ENCODE data around the gene MOB1B.

Gene MOB1B

DNA sequence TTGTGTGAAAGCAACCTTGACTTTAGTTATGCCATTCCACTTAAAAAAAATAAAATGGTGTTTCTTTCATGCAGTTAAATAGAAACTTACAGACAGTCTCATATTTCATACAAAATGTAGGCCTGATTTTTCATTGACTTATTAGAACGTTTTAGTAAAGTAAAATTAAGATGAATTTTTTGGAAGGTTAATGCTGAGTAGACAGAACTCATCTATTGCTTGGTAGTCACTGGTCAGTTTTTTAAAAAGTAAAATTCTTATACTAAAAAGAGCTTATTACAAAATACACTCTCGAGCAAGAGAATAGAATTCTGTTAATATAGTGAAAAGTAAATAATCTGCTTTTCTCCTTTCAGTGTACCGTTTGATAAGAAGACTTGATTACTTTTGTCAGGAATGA lies 21.4 kb upstream of the MOB1B start:
- TF ChIP-seq CREB1 (IDR thresholded peaks at IDR 0.05; ENCODE audit: low read depth) (no peak), CEBPB (IDR thresholded peaks at IDR 0.05) (no peak)

DNA sequence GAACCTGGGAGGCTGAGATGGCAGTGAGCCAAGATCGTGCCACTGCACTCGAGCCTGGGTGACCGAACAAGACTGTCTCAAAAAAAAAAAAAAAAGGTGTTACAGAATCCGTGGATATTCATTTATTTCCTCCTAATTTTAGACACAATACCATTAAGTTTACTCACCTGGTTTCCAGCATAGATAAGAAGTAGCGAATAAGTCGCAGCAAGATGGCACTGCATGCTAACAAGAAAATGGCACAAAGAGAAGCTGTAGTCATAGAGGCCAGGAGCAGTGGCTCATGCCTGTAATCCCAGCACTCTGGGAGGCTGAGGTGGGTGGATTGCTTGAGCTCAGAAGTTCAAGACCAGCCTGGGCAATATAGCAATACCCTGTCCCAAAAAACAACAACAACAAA lies 17.0 kb upstream of the MOB1B start:
- no peak for TF ChIP-seq YY1 (IDR thresholded peaks at IDR 0.05; ENCODE audit: low read depth)
- TF ChIP-seq, protein P1, sequence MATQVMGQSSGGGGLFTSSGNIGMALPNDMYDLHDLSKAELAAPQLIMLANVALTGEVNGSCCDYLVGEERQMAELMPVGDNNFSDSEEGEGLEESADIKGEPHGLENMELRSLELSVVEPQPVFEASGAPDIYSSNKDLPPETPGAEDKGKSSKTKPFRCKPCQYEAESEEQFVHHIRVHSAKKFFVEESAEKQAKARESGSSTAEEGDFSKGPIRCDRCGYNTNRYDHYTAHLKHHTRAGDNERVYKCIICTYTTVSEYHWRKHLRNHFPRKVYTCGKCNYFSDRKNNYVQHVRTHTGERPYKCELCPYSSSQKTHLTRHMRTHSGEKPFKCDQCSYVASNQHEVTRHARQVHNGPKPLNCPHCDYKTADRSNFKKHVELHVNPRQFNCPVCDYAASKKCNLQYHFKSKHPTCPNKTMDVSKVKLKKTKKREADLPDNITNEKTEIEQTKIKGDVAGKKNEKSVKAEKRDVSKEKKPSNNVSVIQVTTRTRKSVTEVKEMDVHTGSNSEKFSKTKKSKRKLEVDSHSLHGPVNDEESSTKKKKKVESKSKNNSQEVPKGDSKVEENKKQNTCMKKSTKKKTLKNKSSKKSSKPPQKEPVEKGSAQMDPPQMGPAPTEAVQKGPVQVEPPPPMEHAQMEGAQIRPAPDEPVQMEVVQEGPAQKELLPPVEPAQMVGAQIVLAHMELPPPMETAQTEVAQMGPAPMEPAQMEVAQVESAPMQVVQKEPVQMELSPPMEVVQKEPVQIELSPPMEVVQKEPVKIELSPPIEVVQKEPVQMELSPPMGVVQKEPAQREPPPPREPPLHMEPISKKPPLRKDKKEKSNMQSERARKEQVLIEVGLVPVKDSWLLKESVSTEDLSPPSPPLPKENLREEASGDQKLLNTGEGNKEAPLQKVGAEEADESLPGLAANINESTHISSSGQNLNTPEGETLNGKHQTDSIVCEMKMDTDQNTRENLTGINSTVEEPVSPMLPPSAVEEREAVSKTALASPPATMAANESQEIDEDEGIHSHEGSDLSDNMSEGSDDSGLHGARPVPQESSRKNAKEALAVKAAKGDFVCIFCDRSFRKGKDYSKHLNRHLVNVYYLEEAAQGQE (IDR thresholded peaks at IDR 0.05; ENCODE audit: low read depth), result no peak
- no peak for TF ChIP-seq FOXM1 (IDR thresholded peaks at IDR 0.05; ENCODE audit: borderline replicate concordance, low read depth)
- TF ChIP-seq, protein P2, sequence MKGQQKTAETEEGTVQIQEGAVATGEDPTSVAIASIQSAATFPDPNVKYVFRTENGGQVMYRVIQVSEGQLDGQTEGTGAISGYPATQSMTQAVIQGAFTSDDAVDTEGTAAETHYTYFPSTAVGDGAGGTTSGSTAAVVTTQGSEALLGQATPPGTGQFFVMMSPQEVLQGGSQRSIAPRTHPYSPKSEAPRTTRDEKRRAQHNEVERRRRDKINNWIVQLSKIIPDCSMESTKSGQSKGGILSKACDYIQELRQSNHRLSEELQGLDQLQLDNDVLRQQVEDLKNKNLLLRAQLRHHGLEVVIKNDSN (IDR thresholded peaks at IDR 0.05), result no peak
- no peak for TF ChIP-seq CREB1 (IDR thresholded peaks at IDR 0.05; ENCODE audit: low read depth)
- TF ChIP-seq EP300 (IDR thresholded peaks at IDR 0.05; ENCODE audit: borderline replicate concordance), result no peak
- TF ChIP-seq CEBPB (IDR thresholded peaks at IDR 0.05), result no peak

DNA sequence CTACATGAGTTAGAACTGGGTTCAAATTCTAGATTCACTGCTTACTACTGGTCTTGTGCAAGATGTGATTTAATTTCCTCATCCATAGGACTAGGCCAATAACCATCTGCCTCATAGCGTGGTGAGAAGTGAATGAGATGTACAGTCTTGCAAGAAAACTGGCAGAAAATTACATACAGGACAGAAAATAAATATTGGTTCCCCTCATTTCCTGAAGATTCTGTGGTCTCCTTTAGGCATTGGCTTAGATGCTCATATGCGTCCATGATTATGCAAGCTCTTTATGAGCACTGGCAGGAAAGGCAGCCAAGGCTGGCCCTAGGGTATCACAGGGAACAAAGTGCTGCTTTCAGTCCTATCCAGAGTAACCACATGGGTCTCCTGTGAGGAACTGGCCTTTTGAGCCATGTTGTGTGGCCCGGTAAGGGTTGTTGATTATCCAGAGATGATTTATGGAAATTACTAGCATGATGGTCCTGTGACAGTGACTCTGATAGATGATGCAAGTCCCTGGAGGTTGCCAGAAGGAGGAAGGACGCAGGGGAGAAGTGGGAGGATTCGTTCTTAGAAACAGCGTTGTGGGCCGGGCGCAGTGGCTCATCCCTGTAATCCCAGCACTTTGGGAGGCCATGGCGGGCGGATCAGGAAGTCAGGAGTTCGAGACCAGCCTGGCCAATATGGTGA lies 9.9 kb upstream of the MOB1B start:
- TF ChIP-seq TCF12 (IDR thresholded peaks at IDR 0.05; ENCODE audit: low read depth) (no peak), CREB1 (IDR thresholded peaks at IDR 0.05; ENCODE audit: low read depth) (no peak), NFIC (IDR thresholded peaks at IDR 0.05) (no peak), CEBPB (IDR thresholded peaks at IDR 0.05) (no peak), EP300 (IDR thresholded peaks at IDR 0.05; ENCODE audit: borderline replicate concordance) (no peak), ZBTB7A (IDR thresholded peaks at IDR 0.05; ENCODE audit: low read depth) (no peak), TEAD4 (IDR thresholded peaks at IDR 0.05) (no peak), YY1 (IDR thresholded peaks at IDR 0.05; ENCODE audit: low read depth) (no peak), FOXM1 (IDR thresholded peaks at IDR 0.05; ENCODE audit: borderline replicate concordance, low read depth) (no peak), RAD21 (IDR thresholded peaks at IDR 0.05; ENCODE audit: low read depth) (no peak), EGR1 (IDR thresholded peaks at IDR 0.05) (no peak), TAF1 (IDR thresholded peaks at IDR 0.05; ENCODE audit: low read depth) (no peak)
- TF ChIP-seq, protein P3, sequence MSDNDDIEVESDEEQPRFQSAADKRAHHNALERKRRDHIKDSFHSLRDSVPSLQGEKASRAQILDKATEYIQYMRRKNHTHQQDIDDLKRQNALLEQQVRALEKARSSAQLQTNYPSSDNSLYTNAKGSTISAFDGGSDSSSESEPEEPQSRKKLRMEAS (IDR thresholded peaks at IDR 0.05), result no peak
- TF ChIP-seq, protein P2 (IDR thresholded peaks at IDR 0.05), result no peak
- TF ChIP-seq, protein P1 (IDR thresholded peaks at IDR 0.05; ENCODE audit: low read depth), result no peak

DNA sequence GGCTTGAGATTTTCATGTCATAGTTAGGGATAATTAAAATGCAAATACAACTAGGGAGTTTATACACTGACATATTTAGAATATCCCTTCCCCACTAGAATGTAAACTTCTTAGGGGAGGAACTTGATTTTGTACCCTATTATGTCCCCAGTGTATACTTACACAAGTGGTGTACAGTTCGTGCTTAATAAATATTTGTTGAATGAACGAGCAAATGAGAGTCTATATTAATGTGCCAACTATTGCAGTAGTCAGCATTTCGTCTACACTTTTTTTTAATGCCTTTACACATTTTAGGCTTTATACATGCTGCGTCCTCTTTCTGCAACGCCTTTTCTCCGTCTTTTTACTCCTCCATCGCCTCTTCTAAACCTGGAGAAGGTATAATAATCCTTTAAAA lies 8.4 kb upstream of the MOB1B start:
- TF ChIP-seq ZBTB7A (IDR thresholded peaks at IDR 0.05; ENCODE audit: low read depth), result no peak
- TF ChIP-seq TEAD4 (IDR thresholded peaks at IDR 0.05), result no peak
- TF ChIP-seq EGR1 (IDR thresholded peaks at IDR 0.05), result no peak
- TF ChIP-seq, protein P3 (IDR thresholded peaks at IDR 0.05), result no peak
- TF ChIP-seq NFIC (IDR thresholded peaks at IDR 0.05), result no peak
- no peak for TF ChIP-seq TCF12 (IDR thresholded peaks at IDR 0.05; ENCODE audit: low read depth)
- no peak for TF ChIP-seq RAD21 (IDR thresholded peaks at IDR 0.05; ENCODE audit: low read depth)
- TF ChIP-seq CEBPB (IDR thresholded peaks at IDR 0.05), result no peak
- TF ChIP-seq, protein P1 (IDR thresholded peaks at IDR 0.05; ENCODE audit: low read depth), result no peak
- TF ChIP-seq TAF1 (IDR thresholded peaks at IDR 0.05; ENCODE audit: low read depth), result no peak
- TF ChIP-seq EP300 (IDR thresholded peaks at IDR 0.05; ENCODE audit: borderline replicate concordance), result no peak
- TF ChIP-seq, protein P2 (IDR thresholded peaks at IDR 0.05), result no peak
- no peak for TF ChIP-seq YY1 (IDR thresholded peaks at IDR 0.05; ENCODE audit: low read depth)
- TF ChIP-seq FOXM1 (IDR thresholded peaks at IDR 0.05; ENCODE audit: borderline replicate concordance, low read depth), result no peak
- TF ChIP-seq CREB1 (IDR thresholded peaks at IDR 0.05; ENCODE audit: low read depth), result no peak
